HepG2 (cell line): ENCODE results near the gene DMKN. TPM values are rescaled to one million over a fixed set of nuclear protein-coding genes. Genes with fewer than 3 reads are reported as not detected.
A peak's percentile ranks its signal among the peaks of the same experiment; 100 is the strongest.

Experiments used
- ARNTL ChIP-seq: sonication (generic); formaldehyde crosslinking; IDR thresholded peaks from 2 replicates; pipeline ENCODE4 v1.4.0; 2020; ENCODE audit warnings: mild to moderate bottlenecking, missing genetic modification reagents
- BRD4 ChIP-seq: sonication (generic); formaldehyde crosslinking; IDR thresholded peaks from 2 replicates; pipeline ENCODE4 v1.4.0; 2020; ENCODE audit warnings: missing genetic modification reagents
- EEA1 ChIP-seq: sonication (generic); formaldehyde crosslinking; IDR thresholded peaks from 2 replicates; pipeline ENCODE4 v1.5.1; 2020; ENCODE audit warnings: mild to moderate bottlenecking, missing genetic modification reagents, borderline replicate concordance
- HNF4A ChIP-seq: sonication (generic); formaldehyde crosslinking; IDR thresholded peaks from 2 replicates; pipeline ENCODE4 v1.4.0; 2020; ENCODE audit warnings: missing genetic modification reagents
- ISL2 ChIP-seq: sonication (generic); formaldehyde crosslinking; IDR thresholded peaks from 2 replicates; pipeline ENCODE4 v1.5.0; 2020; ENCODE audit warnings: missing genetic modification reagents
- KAT2B ChIP-seq: fragments of 150-350 bp; IDR thresholded peaks from 2 replicates; pipeline ENCODE4 v1.6.1; 2014; ENCODE audit warnings: low read depth, low read length, borderline replicate concordance
- MBD4 ChIP-seq: IDR thresholded peaks from 2 replicates; pipeline ENCODE4 v1.6.1; 2012; ENCODE audit warnings: low read length, inconsistent platforms, borderline replicate concordance
- SETDB1 ChIP-seq: sonication (generic); formaldehyde crosslinking; IDR thresholded peaks from 2 replicates; pipeline ENCODE4 v1.5.1; 2020; ENCODE audit warnings: missing genetic modification reagents, mild to moderate bottlenecking, borderline replicate concordance
- ZBTB14 ChIP-seq: sonication (generic); formaldehyde crosslinking; IDR thresholded peaks from 2 replicates; pipeline ENCODE4 v1.4.0; 2020; ENCODE audit warnings: missing genetic modification reagents
- ZBTB25 ChIP-seq: IDR thresholded peaks from 2 replicates; pipeline ENCODE4 v1.6.1; 2018; ENCODE audit warnings: missing genetic modification reagents
- ZFP1 ChIP-seq: IDR thresholded peaks from 2 replicates; pipeline ENCODE4 v1.6.1; 2016
- ZNF251 ChIP-seq: sonication (generic); formaldehyde crosslinking; IDR thresholded peaks from 2 replicates; pipeline ENCODE4 v1.9.0; 2021; ENCODE audit warnings: mild to moderate bottlenecking, missing genetic modification reagents
- ZNF44 ChIP-seq: sonication (generic); formaldehyde crosslinking; IDR thresholded peaks from 2 replicates; pipeline ENCODE4 v1.5.1; 2020; ENCODE audit warnings: mild to moderate bottlenecking, missing genetic modification reagents
- ZNF557 ChIP-seq: sonication (generic); formaldehyde crosslinking; IDR thresholded peaks from 2 replicates; pipeline ENCODE4 v1.4.0; 2020; ENCODE audit warnings: missing genetic modification reagents
- ZNF7 ChIP-seq: IDR thresholded peaks from 2 replicates; pipeline ENCODE4 v1.6.1; 2016; ENCODE audit warnings: missing biosample characterization, missing genetic modification reagents
- ZNF724P ChIP-seq: sonication (generic); formaldehyde crosslinking; IDR thresholded peaks from 2 replicates; pipeline ENCODE4 v1.8.0; 2022; ENCODE audit warnings: missing genetic modification reagents, borderline replicate concordance
- ZNF800 ChIP-seq: sonication (generic); formaldehyde crosslinking; IDR thresholded peaks from 2 replicates; pipeline ENCODE4 v1.4.0; 2020; ENCODE audit warnings: missing genetic modification reagents
- polyA plus RNA-seq, 8 experiments: library from polyadenylated mRNA; depleted of rRNA in 3 of 8; stranded (reverse) in 7 of 8; unstranded in 1 of 8; fragments of >200 nt; fragmentation: Illumina TruSeq in 4 of 8; extraction: Trizol in 4 of 8; gene quantifications; 2 replicates each; pipeline versions ENCODE4 v1.2.1 to v1.2.3, GENCODE V29; 2011 to 2016; ENCODE audit warnings: low read depth in 4 of 8, missing spikeins in 1 of 8, mixed read lengths in 1 of 8; ENCODE audit not compliant: insufficient read depth in 1 of 8
- total RNA-seq, 5 experiments: library from RNA; depleted of rRNA; stranded (reverse); fragments of >200 nt; fragmentation: Illumina TruSeq; extraction: Trizol; gene quantifications; 2 replicates each; pipeline ENCODE4 v1.2.3, GENCODE V29; 2016; ENCODE audit warnings: low read depth in 1 of 5
- TF ChIP-seq, protein P1 (sequence below): IDR thresholded peaks from 2 replicates; pipeline ENCODE4 v1.6.1; 2012; ENCODE audit warnings: inconsistent platforms
- TF ChIP-seq, protein P2 (sequence below): sonication (generic); formaldehyde crosslinking; IDR thresholded peaks from 2 replicates; pipeline ENCODE4 v1.8.0; 2022; ENCODE audit warnings: mild to moderate bottlenecking, missing genetic modification reagents
- TF ChIP-seq, protein P3 (sequence below): sonication (generic); formaldehyde crosslinking; IDR thresholded peaks from 2 replicates; pipeline ENCODE4 v1.5.0; 2020; ENCODE audit warnings: mild to moderate bottlenecking, missing genetic modification reagents, borderline replicate concordance

Gene DMKN
- total and polyA plus RNA-seq, 2 of the 13 experiments (the other 11 are each of a cell fraction or from before 2014, with no cell fraction given): 50.8 to 57.1 TPM

DNA sequence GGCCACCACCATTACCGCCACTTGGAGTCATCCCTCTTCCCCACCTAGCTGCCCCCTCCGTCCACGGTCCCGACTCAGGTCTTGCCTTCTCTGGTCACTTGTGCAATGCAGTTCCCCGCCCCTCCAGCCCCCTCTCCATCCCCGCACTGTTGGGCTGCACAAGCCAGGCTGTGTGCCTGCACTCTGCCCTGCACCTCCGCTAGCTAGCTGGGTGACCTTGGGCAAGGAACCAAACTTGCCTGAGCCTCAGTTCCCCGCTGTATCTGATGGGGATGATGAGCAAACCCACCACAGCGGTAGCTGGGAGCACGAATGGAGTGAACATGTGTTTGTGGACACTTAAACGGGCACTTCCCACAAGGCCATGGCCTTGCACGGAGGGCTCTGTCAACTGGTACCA is 26.4 kb upstream of the DMKN start (continued):
- TF ChIP-seq SETDB1 (CRISPR knock-in tag) (no peak), ZBTB25 (CRISPR knock-in tag) (no peak), ZBTB14 (CRISPR knock-in tag) (no peak), ZNF7 (no peak), ISL2 (CRISPR knock-in tag) (no peak), KAT2B (no peak), ZNF724P (CRISPR knock-in tag) (no peak), ARNTL (CRISPR knock-in tag) (no peak), ZNF44 (CRISPR knock-in tag) (no peak), MBD4 (no peak), HNF4A (peak; percentile 40), EEA1 (CRISPR knock-in tag) (no peak), ZNF800 (CRISPR knock-in tag) (no peak), ZFP1 (CRISPR knock-in tag) (no peak), ZNF251 (CRISPR knock-in tag) (no peak), BRD4 (CRISPR knock-in tag) (no peak), ZNF557 (CRISPR knock-in tag) (no peak)
- TF ChIP-seq, protein P1, sequence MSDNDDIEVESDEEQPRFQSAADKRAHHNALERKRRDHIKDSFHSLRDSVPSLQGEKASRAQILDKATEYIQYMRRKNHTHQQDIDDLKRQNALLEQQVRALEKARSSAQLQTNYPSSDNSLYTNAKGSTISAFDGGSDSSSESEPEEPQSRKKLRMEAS: peak; percentile 22; the same call in 1 of the 2 replicates
- TF ChIP-seq, protein P2, sequence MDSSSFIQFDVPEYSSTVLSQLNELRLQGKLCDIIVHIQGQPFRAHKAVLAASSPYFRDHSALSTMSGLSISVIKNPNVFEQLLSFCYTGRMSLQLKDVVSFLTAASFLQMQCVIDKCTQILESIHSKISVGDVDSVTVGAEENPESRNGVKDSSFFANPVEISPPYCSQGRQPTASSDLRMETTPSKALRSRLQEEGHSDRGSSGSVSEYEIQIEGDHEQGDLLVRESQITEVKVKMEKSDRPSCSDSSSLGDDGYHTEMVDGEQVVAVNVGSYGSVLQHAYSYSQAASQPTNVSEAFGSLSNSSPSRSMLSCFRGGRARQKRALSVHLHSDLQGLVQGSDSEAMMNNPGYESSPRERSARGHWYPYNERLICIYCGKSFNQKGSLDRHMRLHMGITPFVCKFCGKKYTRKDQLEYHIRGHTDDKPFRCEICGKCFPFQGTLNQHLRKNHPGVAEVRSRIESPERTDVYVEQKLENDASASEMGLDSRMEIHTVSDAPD (CRISPR knock-in tag): no peak
- TF ChIP-seq, protein P3, sequence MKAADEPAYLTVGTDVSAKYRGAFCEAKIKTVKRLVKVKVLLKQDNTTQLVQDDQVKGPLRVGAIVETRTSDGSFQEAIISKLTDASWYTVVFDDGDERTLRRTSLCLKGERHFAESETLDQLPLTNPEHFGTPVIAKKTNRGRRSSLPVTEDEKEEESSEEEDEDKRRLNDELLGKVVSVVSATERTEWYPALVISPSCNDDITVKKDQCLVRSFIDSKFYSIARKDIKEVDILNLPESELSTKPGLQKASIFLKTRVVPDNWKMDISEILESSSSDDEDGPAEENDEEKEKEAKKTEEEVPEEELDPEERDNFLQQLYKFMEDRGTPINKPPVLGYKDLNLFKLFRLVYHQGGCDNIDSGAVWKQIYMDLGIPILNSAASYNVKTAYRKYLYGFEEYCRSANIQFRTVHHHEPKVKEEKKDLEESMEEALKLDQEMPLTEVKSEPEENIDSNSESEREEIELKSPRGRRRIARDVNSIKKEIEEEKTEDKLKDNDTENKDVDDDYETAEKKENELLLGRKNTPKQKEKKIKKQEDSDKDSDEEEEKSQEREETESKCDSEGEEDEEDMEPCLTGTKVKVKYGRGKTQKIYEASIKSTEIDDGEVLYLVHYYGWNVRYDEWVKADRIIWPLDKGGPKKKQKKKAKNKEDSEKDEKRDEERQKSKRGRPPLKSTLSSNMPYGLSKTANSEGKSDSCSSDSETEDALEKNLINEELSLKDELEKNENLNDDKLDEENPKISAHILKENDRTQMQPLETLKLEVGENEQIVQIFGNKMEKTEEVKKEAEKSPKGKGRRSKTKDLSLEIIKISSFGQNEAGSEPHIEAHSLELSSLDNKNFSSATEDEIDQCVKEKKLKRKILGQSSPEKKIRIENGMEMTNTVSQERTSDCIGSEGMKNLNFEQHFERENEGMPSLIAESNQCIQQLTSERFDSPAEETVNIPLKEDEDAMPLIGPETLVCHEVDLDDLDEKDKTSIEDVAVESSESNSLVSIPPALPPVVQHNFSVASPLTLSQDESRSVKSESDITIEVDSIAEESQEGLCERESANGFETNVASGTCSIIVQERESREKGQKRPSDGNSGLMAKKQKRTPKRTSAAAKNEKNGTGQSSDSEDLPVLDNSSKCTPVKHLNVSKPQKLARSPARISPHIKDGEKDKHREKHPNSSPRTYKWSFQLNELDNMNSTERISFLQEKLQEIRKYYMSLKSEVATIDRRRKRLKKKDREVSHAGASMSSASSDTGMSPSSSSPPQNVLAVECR (CRISPR knock-in tag): 0 out of 2 replicates have a peak, but pooled peaks have one; percentile 34
